ENCODE measurements around the gene ATP8A2. TPM values are rescaled to one million over a fixed set of nuclear protein-coding genes. Genes with fewer than 3 reads are reported as not detected.

Gene ATP8A2
- total RNA-seq, 4 donors from 2014 or later: 0.29 to 0.65 (median 0.46) TPM

- no peaks in the 10 kb centered on the region for H3K27me3 ChIP-seq
- intact Hi-C loops (cut with DNase I): no loop called here
- H3K4me3 ChIP-seq: no peak overlapping the region
- H3K36me3 ChIP-seq: no peaks in the 10 kb centered on the region
- TF ChIP-seq CTCF (IDR thresholded peaks at IDR 0.05) (no peak), POLR2AphosphoS5 (IDR thresholded peaks at IDR 0.05) (no peak), POLR2A (IDR thresholded peaks at IDR 0.05; ENCODE audit: low read depth) (no peak), EP300 (IDR thresholded peaks at IDR 0.05) (no peak)
- 90% methylated on average over 4 of the region's 4 CpGs for WGBS
- no peak for DNase-seq (ENCODE audit: extremely low spot score)
- H3K9me3 ChIP-seq: no peaks in the 10 kb centered on the region
- no peak overlapping the region for H3K27ac ChIP-seq (replicated peaks in 1 of 4)
- no peaks in the 10 kb centered on the region for H3K4me1 ChIP-seq
Observed at GRCh38 chr13:25933520-25933919, 561.7 kb downstream of the ATP8A2 start.

GRCh38 chr13:25934127-25934526 is 562.4 kb downstream of the ATP8A2 start:
- Histone ChIP-seq H3K36me3 (no peaks in the 10 kb centered on the region), H3K4me3 (no peak overlapping the region), H3K9me3 (no peaks in the 10 kb centered on the region), H3K27ac (replicated peaks in 1 of 4) (no peak overlapping the region), H3K27me3 (no peaks in the 10 kb centered on the region), H3K4me1 (no peaks in the 10 kb centered on the region)
- no peak for DNase-seq (ENCODE audit: extremely low spot score)
- WGBS: 94% methylated on average over 6 of the region's 6 CpGs
- TF ChIP-seq EP300 (IDR thresholded peaks at IDR 0.05) (no peak), CTCF (IDR thresholded peaks at IDR 0.05) (no peak), POLR2AphosphoS5 (IDR thresholded peaks at IDR 0.05) (no peak), POLR2A (IDR thresholded peaks at IDR 0.05; ENCODE audit: low read depth) (no peak)
- intact Hi-C loops (cut with DNase I): no loop called here

- TF ChIP-seq POLR2A (IDR thresholded peaks at IDR 0.05; ENCODE audit: low read depth) (no peak), CTCF (IDR thresholded peaks at IDR 0.05) (no peak), POLR2AphosphoS5 (IDR thresholded peaks at IDR 0.05) (no peak), EP300 (IDR thresholded peaks at IDR 0.05) (no peak)
- 90% methylated on average over 24 of the region's 24 CpGs for WGBS
- DNase-seq (ENCODE audit: extremely low spot score): no peak
- Histone ChIP-seq H3K9me3 (no peaks in the 10 kb centered on the region), H3K4me1 (no peaks in the 10 kb centered on the region), H3K36me3 (no peaks in the 10 kb centered on the region), H3K27me3 (no peaks in the 10 kb centered on the region), H3K4me3 (no peak overlapping the region), H3K27ac (replicated peaks in 1 of 4) (no peak overlapping the region)
- intact Hi-C loops (cut with DNase I): no loop called here
Observed at GRCh38 chr13:25939961-25940687, 568.4 kb downstream of the ATP8A2 start.

GRCh38 chr13:25943081-25943480 is 571.3 kb downstream of the ATP8A2 start:
- WGBS: 54% methylated on average over 5 of the region's 5 CpGs
- TF ChIP-seq POLR2A (IDR thresholded peaks at IDR 0.05; ENCODE audit: low read depth) (no peak), EP300 (IDR thresholded peaks at IDR 0.05) (no peak), POLR2AphosphoS5 (IDR thresholded peaks at IDR 0.05) (no peak), CTCF (IDR thresholded peaks at IDR 0.05) (no peak)
- DNase-seq (ENCODE audit: extremely low spot score): no peak
- no peaks in the 10 kb centered on the region for H3K36me3 ChIP-seq
- H3K27me3 ChIP-seq: no peaks in the 10 kb centered on the region
- H3K4me1 ChIP-seq: peaks cover 0 to 7% (median 1%) of the 10 kb centered on the region in 4 donors
- no peak overlapping the region for H3K27ac ChIP-seq (replicated peaks in 1 of 4)
- no peak overlapping the region for H3K4me3 ChIP-seq
- no peaks in the 10 kb centered on the region for H3K9me3 ChIP-seq
- intact Hi-C loops (cut with DNase I): no loop called here

- WGBS: 92% methylated on average over 6 of the region's 6 CpGs
- H3K27ac ChIP-seq (replicated peaks in 1 of 4): no peak overlapping the region
- no peak overlapping the region for H3K4me3 ChIP-seq
- peaks cover 0 to 5% (median 1%) of the 10 kb centered on the region in 4 donors for H3K27me3 ChIP-seq
- TF ChIP-seq EP300 (IDR thresholded peaks at IDR 0.05) (no peak), CTCF (IDR thresholded peaks at IDR 0.05) (no peak), POLR2AphosphoS5 (IDR thresholded peaks at IDR 0.05) (no peak), POLR2A (IDR thresholded peaks at IDR 0.05; ENCODE audit: low read depth) (no peak)
- H3K9me3 ChIP-seq: no peaks in the 10 kb centered on the region
- H3K4me1 ChIP-seq: peaks cover 0 to 7% (median 1%) of the 10 kb centered on the region in 4 donors
- no peaks in the 10 kb centered on the region for H3K36me3 ChIP-seq
- no peak for DNase-seq (ENCODE audit: extremely low spot score)
- intact Hi-C loops (cut with DNase I): no loop called here
Observed at GRCh38 chr13:25943658-25944057, 571.9 kb downstream of the ATP8A2 start.
